ENCODE data around the gene CYTL1. TPM values are rescaled to one million over a fixed set of nuclear protein-coding genes. Genes with fewer than 3 reads are reported as not detected.

CYTL1 gene, protein sequence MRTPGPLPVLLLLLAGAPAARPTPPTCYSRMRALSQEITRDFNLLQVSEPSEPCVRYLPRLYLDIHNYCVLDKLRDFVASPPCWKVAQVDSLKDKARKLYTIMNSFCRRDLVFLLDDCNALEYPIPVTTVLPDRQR
- total RNA-seq (2022; extraction: Qiagen RNA extraction) = not detected in 5 replicates

DNA sequence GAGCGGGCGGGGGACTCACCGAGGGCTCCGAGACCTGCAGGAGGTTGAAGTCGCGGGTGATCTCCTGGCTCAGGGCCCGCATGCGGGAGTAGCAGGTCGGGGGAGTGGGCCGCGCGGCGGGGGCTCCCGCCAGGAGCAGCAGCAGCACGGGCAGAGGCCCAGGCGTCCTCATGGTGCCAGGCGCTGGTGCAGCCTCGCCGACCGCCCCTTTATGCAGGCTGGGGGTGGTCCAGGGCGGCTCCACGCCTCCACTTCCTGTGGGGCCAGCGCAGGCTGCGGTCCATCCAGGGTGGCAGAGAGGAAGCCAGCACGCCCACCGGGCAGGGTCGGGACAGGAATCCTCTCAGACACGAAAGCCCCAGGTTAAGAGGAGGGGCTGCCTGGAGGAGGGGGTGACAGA is at the start of gene CYTL1:
Gene CYTL1, minus strand, starts transcription at position 185 of the 400 bp plus-strand sequence. Its CDS starts 13 bp downstream, at position 172.

DNA sequence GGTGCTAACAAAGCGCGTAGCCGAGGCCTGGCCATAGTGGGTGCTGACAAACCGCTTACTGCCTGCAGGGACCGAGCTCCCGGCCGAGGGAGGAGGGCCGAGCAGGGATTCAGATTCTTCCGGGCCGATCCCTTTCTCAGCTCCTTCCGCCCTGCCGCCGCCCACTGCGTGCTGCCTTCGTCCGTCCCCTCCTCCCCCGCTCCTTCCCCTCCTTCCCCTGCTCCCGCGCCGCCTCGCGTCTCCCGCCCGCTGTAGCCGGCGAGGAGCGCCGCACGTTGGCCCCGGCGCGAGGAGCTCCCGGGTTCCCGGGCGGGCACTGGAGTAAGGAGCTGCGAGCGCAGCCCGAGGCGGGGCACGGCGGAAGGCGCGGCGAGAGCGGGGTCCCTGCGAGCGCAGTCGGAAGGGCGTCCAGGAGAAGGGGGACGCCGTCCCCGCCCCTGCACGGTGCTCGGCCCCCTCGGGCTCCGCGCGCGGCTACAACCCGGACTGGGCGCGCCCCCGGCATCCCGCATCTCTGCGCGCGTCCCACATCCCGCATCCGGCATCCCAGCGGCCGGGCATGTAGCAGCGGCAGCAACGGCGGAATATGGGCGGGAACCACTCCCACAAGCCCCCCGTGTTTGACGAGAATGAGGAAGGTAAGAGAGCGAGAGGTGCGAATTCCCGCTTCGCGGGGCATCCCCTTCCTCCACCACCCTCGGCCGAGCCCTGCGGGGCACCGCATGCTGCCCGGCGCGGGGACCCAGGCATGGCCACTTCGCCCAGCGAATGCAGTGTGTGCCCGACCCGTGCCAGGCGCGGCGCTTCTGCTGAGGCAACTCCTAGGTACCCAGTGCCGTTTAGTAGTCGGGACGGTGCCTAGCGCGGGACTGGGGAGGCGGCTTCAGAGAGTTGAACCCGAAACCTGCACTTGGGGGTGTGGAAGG is 32.3 kb upstream of the CYTL1 start, which contains the start of gene STK32B:
Gene STK32B, plus strand, starts transcription at position 203 of the 926 bp plus-strand sequence.

Other genes with a start within 250 kb of the CYTL1 start
- gene MSX1, start 159.8 kb downstream of the CYTL1 start, total RNA-seq (2022; extraction: Qiagen RNA extraction) = 4.6 to 9.2 TPM (median 7.8 TPM) in 5 replicates
- gene STK32B, start 32.0 kb upstream of the CYTL1 start, total RNA-seq (2022; extraction: Qiagen RNA extraction) = 15.5 to 18.2 TPM (median 16.2 TPM) in 5 replicates

Measured in A549 treated with dexamethasone at 1 μM for 4 hours (cell line).